Astrocyte of the spinal cord (primary cell): ENCODE results near the gene CNTN5.

Experiments used
- DNase-seq: peaks from one replicate; pipeline ENCODE4 v3.0.0; 2011; ENCODE audit warnings: low read depth, low spot score
- H3K4me3 ChIP-seq: 2 replicates; pipeline ENCODE4 v1.5.1; 2011; ENCODE audit warnings: low read depth, mild to moderate bottlenecking, low read length, moderate library complexity
- in situ Hi-C: cut with HindIII; loops from 2 replicates; pipeline ENCODE4 v1.10.0; 2017; ENCODE audit warnings: low sequenced_read_pairs
- TF ChIP-seq, protein P1 (sequence below): IDR thresholded peaks from 2 replicates; pipeline ENCODE4 v1.5.1; 2012; ENCODE audit warnings: low read depth, mild to moderate bottlenecking, low read length, inconsistent platforms

CNTN5 gene

DNA sequence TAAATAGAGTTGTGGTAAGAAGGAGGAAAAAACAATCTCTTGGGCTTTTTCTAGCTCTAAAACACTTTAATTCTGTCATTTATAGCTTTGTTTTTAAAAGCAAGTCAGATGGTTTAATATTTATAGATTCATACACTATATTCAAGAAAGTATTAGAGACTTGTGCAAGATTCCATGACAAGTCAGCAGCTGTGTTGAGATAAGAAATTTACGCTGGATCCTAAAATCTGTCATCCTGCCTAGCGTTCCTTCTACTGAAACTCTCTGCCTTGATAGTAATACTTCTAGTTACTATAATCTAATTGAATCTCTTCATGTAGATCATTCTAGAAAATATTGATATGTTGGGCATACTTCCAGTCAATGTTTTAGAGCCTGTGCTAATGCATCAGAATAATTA, 721.8 kb downstream of the CNTN5 start:
- TF ChIP-seq, protein P1, sequence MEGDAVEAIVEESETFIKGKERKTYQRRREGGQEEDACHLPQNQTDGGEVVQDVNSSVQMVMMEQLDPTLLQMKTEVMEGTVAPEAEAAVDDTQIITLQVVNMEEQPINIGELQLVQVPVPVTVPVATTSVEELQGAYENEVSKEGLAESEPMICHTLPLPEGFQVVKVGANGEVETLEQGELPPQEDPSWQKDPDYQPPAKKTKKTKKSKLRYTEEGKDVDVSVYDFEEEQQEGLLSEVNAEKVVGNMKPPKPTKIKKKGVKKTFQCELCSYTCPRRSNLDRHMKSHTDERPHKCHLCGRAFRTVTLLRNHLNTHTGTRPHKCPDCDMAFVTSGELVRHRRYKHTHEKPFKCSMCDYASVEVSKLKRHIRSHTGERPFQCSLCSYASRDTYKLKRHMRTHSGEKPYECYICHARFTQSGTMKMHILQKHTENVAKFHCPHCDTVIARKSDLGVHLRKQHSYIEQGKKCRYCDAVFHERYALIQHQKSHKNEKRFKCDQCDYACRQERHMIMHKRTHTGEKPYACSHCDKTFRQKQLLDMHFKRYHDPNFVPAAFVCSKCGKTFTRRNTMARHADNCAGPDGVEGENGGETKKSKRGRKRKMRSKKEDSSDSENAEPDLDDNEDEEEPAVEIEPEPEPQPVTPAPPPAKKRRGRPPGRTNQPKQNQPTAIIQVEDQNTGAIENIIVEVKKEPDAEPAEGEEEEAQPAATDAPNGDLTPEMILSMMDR, result no peak
- no peak for DNase-seq
- in situ Hi-C loops, result no loop called here
- no peak overlapping the region for H3K4me3 ChIP-seq

DNA sequence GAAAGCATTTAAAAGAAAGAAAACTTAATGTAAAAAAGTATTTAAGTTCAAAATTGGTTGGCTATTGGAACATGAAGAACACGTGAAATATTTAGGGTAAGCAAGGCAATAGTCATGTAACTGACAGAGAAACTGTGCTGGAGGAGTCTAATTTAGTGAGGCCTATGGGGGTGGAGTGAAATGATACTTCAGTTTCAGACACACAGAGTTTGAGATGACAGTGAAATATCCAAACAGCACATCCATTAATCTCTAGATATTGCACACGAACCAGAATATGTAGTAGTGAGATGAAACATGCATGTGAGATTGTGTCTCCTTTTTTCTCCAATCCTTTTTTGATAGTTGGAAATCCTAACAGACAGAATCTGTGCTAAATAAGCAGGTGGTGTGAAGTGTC, 739.0 kb downstream of the CNTN5 start:
- no peak overlapping the region for H3K4me3 ChIP-seq
- DNase-seq, result no peak
- in situ Hi-C loops, result no loop called here
- TF ChIP-seq, protein P1, result no peak

DNA sequence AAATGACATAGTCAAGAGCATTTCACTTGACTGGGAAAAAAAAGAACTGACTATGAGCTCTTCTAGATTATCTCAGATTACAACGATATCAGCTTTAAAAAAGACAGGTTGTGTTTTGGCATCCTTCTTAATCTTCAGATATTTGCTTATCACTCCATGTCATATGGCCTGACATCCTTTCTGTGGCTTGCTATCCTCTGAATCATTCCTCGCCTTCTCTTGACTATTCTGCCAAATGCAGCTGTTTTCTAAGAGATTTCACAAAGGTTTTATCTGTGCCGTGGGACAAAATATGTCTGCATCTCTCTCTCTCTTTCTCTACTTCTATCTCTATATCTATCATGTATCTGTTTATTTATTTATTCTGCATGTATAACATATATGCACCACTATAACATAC, 746.1 kb downstream of the CNTN5 start:
- no peak overlapping the region for H3K4me3 ChIP-seq
- in situ Hi-C loops, result no loop called here
- TF ChIP-seq, protein P1, result no peak
- DNase-seq, result no peak

DNA sequence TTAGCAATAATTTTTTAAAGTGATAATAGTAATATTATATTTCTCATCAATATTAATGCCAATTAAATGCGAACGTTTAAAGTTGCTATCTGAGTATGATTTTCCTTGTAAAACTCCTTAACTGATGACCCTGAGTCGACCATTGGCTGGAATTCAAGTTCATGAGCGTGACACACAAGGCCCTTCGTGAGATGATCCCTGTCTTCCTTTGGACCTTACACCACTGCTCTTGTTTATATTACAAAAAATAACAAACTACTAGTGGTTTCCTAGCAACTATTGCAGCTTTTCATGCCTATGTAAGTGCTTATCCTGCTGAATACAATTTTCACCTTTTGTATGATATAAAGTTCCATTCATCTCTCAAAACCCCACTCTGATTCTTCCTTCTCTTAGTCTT, 752.9 kb downstream of the CNTN5 start:
- in situ Hi-C loops, result no loop called here
- TF ChIP-seq, protein P1, result no peak
- DNase-seq, result peak; percentile 45
- no peak overlapping the region for H3K4me3 ChIP-seq

DNA sequence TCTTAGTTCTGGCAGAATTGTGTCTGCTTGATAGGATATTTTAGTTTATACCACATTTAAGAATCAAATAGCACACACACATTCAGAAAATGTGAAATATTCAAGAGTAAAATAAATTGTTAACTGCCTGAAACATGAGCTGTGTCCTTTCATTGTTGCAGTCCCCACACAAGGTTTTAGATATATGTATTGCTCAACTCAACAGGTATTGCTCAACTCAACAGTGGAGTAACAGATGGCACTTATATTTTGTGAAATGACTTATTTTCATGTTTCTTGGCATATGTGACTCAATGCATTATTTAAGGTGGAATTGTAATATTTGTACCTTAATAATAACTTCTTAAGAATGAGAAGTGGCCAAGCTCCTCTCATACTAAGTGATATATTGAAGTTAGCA, 760.3 kb downstream of the CNTN5 start:
- DNase-seq, result no peak
- TF ChIP-seq, protein P1, result no peak
- in situ Hi-C loops, result no loop called here
- H3K4me3 ChIP-seq, result no peak overlapping the region

DNA sequence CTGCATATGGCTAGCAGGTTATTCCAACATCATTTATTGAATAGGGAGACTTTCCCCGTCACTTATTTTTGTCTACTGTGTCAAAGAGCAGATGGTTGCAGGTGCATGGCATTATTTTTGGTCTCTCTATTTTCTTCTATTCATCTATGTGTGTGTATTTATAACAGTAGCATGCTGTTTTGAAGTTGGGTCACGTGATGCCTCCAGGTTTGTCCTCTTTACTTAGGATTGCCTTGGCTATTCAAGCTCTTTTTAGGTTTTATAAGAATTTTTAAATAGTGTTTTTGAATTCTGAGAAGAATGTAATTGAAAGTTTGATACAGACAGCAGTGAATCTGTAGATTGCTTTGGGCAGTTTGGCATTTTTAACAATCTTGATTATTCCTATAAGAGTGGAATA, 770.6 kb downstream of the CNTN5 start:
- H3K4me3 ChIP-seq, result no peak overlapping the region
- DNase-seq, result no peak
- in situ Hi-C loops, result no loop called here
- TF ChIP-seq, protein P1, result no peak

DNA sequence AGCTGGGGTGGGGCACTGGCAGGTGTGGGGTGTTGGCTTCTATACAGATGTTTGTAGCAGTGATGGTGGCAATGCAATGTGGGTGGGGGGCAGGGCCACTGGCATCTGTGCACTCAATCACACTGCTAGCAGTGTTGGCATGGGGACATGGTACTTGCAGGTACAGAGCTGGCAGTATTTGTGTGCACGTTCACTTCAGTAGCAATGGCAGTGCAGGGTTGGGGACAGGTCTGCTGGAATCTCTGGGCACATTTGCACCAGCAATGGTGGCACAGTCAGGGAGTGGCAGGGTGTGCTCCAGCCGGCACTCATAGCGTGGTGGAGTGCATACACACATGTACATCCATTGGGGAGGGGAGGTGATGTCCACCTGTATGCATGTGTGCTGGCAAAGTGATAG, 775.2 kb downstream of the CNTN5 start:
- no peak overlapping the region for H3K4me3 ChIP-seq
- in situ Hi-C loops, result no loop called here
- no peak for DNase-seq
- TF ChIP-seq, protein P1, result no peak
